Neural cell (in vitro differentiated cells): ENCODE data around the gene NISCH.

Source experiments
- CTCF ChIP-seq: fragments of 450-650 bp; IDR thresholded peaks from 2 replicates; pipeline ENCODE4 v1.5.1; 2014; ENCODE audit warnings: antibody characterized with exemption, mild to moderate bottlenecking, moderate library complexity; ENCODE audit not compliant: poor library complexity, severe bottlenecking
- EZH2 ChIP-seq: fragments of 200-600, 300-800 bp; shearing (Covaris generic), sonication (generic); IDR thresholded peaks from 2 replicates; pipeline ENCODE4 v1.6.1; 2014; ENCODE audit warnings: antibody characterized with exemption, low read length, borderline replicate concordance, mild to moderate bottlenecking; ENCODE audit not compliant: insufficient read depth, poor library complexity, severe bottlenecking
- REST ChIP-seq: IDR thresholded peaks from 2 replicates; pipeline ENCODE4 v1.6.1; 2012; ENCODE audit warnings: borderline replicate concordance
- SMC3 ChIP-seq: fragments of 450-650 bp; conservative IDR thresholded peaks from 2 replicates; pipeline ENCODE4 v1.6.1; 2014; ENCODE audit warnings: antibody characterized with exemption, mild to moderate bottlenecking, moderate library complexity; ENCODE audit not compliant: poor library complexity
- TAF1 ChIP-seq: IDR thresholded peaks from 2 replicates; pipeline ENCODE4 v1.6.1; 2012; ENCODE audit warnings: low read depth

- no peak for TF ChIP-seq SMC3
- no peak for TF ChIP-seq REST
- TF ChIP-seq CTCF: peak; percentile 33
- TF ChIP-seq TAF1: no peak
- TF ChIP-seq EZH2: no peak
Measured at GRCh38 chr3:52471371-52472238, 16.2 kb downstream of the NISCH start.
